A549 (cell line): ENCODE data around the gene TSPAN18. TPM values are rescaled to one million over a fixed set of nuclear protein-coding genes. Genes with fewer than 3 reads are reported as not detected.

Experiments
- ATAC-seq, 2 experiments: fragments of 200-7000 bp in 1 of 2; fragments of >200 bp in 1 of 2; cut with Nextera tagmentation in 1 of 2; cut with Tn5 transposase in 1 of 2; 3 replicates each; pipeline versions ENCODE4 v1.8.0 to v1.9.1; 2018 to 2020; ENCODE audit warnings: mild to moderate bottlenecking in 1 of 2, moderate library complexity in 1 of 2
- CTCF ChIA-PET: fragments of 300-600 bp; sonication (Branson Sonifier 250); formaldehyde crosslinking; extraction: SDS; loops from one replicate; lab custom pipeline; 2021; ENCODE audit warnings: antibody characterized with exemption, inconsistent platforms; lab: Yijun Ruan, JAX
- POLR2A ChIA-PET: fragments of 350-600 bp; formaldehyde crosslinking; extraction: SDS; loops from one replicate; lab custom pipeline; 2021; ENCODE audit warnings: antibody characterized with exemption, inconsistent platforms; lab: Yijun Ruan, JAX
- DNase-seq, 2 experiments: peaks; one replicate each; pipeline versions ENCODE4 v3.0.0 to v3.0.0-alpha.2; 2011 to 2016; ENCODE audit warnings: low read depth in 1 of 2, low spot score in 1 of 2
- FAIRE-seq: peaks from 2 replicates; lab custom pipeline; 2011; peaks lifted over from hg19 to GRCh38; lab: Jason Lieb, UNC
- H3K27ac ChIP-seq, 2 experiments: fragments of >200 bp; sonication (Bioruptor Twin); formaldehyde crosslinking; 3 replicates each; pipeline ENCODE4 v1.5.1; 2016 to 2017
- H3K4me1 ChIP-seq: fragments of >200 bp; sonication (Bioruptor Twin); formaldehyde crosslinking; 3 replicates; pipeline ENCODE4 v1.6.1; 2016
- H3K4me2 ChIP-seq: fragments of >200 bp; sonication (Bioruptor Twin); formaldehyde crosslinking; 3 replicates; pipeline ENCODE4 v1.6.1; 2016
- H3K4me3 ChIP-seq: fragments of >200 bp; sonication (Bioruptor Twin); formaldehyde crosslinking; 3 replicates; pipeline ENCODE4 v1.5.1; 2016
- H3K9me3 ChIP-seq: fragments of >200 bp; sonication (Bioruptor Twin); formaldehyde crosslinking; 3 replicates; pipeline ENCODE4 v1.6.1; 2016
- BHLHE40 ChIP-seq: IDR thresholded peaks from 2 replicates; pipeline ENCODE4 v1.6.1; 2012; ENCODE audit warnings: low read depth, low read length, inconsistent platforms
- CBX8 ChIP-seq: fragments of 200-600 bp; sonication (generic); IDR thresholded peaks from 2 replicates; pipeline ENCODE4 v1.6.1; 2016
- CHD2 ChIP-seq: fragments of 150-350 bp; IDR thresholded peaks from 2 replicates; pipeline ENCODE4 v1.6.1; 2014; ENCODE audit warnings: low read length; ENCODE audit not compliant: partially characterized antibody
- CHD4 ChIP-seq: fragments of 200-600 bp; sonication (generic); IDR thresholded peaks from 2 replicates; pipeline ENCODE4 v1.6.1; 2016; ENCODE audit warnings: antibody characterized with exemption, mild to moderate bottlenecking, borderline replicate concordance
- FOXS1 ChIP-seq: fragments of 250-450 bp; sonication (Bioruptor Pico); IDR thresholded peaks from 2 replicates; pipeline ENCODE4 v1.5.0; 2020; ENCODE audit warnings: mild to moderate bottlenecking, moderate library complexity
- GATA3 ChIP-seq: IDR thresholded peaks from 2 replicates; pipeline ENCODE4 v1.6.1; 2012; ENCODE audit warnings: borderline replicate concordance
- HDAC2 ChIP-seq: fragments of 200-600 bp; sonication (generic); IDR thresholded peaks from 2 replicates; pipeline ENCODE4 v1.6.1; 2016
- JUN ChIP-seq, 2 experiments: fragments of >200 bp; sonication (Bioruptor Twin); formaldehyde crosslinking; IDR thresholded peaks; 2 replicates in 1 of 2; 3 replicates in 1 of 2; pipeline ENCODE4 v1.6.1; 2016 to 2017
- JUNB ChIP-seq: fragments of >200 bp; sonication (Bioruptor Twin); formaldehyde crosslinking; IDR thresholded peaks from 2 replicates; pipeline ENCODE4 v1.6.1; 2016
- KDM5A ChIP-seq: fragments of 200-600 bp; sonication (generic); IDR thresholded peaks from 2 replicates; pipeline ENCODE4 v1.6.1; 2016; ENCODE audit warnings: antibody characterized with exemption, mild to moderate bottlenecking
- MAFK ChIP-seq: fragments of 450-650 bp; IDR thresholded peaks from 2 replicates; pipeline ENCODE4 v1.6.1; 2014; ENCODE audit not compliant: partially characterized antibody
- MAZ ChIP-seq: fragments of 150-350 bp; IDR thresholded peaks from 2 replicates; pipeline ENCODE4 v1.6.1; 2014; ENCODE audit warnings: antibody characterized with exemption, low read depth, low read length, borderline replicate concordance
- PHF8 ChIP-seq: fragments of 200-600 bp; sonication (generic); IDR thresholded peaks from 2 replicates; pipeline ENCODE4 v1.6.1; 2016; ENCODE audit warnings: low read depth, mild to moderate bottlenecking, antibody characterized with exemption, moderate library complexity, borderline replicate concordance
- POLR2A ChIP-seq: IDR thresholded peaks from 2 replicates; pipeline ENCODE4 v1.6.1; 2012; ENCODE audit warnings: mild to moderate bottlenecking, low read length
- POLR2AphosphoS2 ChIP-seq: conservative IDR thresholded peaks from 2 replicates; pipeline ENCODE4 v1.6.1; 2012; ENCODE audit warnings: low read length, improper control_type of control experiment, inconsistent platforms
- RFX5 ChIP-seq: fragments of 450-650 bp; IDR thresholded peaks from 2 replicates; pipeline ENCODE4 v1.7.1; 2014; ENCODE audit warnings: antibody characterized with exemption, mild to moderate bottlenecking, moderate library complexity
- TFCP2L1 ChIP-seq: fragments of 250-450 bp; sonication (Bioruptor Pico); IDR thresholded peaks from 2 replicates; pipeline ENCODE4 v1.5.0; 2021; ENCODE audit warnings: mild to moderate bottlenecking
- ZC3H11A ChIP-seq: fragments of 450-650 bp; IDR thresholded peaks from 2 replicates; pipeline ENCODE4 v1.6.1; 2014; ENCODE audit warnings: antibody characterized with exemption, mild to moderate bottlenecking
- ZFP36 ChIP-seq: fragments of 450-650 bp; IDR thresholded peaks from 2 replicates; pipeline ENCODE4 v1.6.1; 2014; ENCODE audit warnings: borderline replicate concordance; ENCODE audit not compliant: partially characterized antibody
- WGBS: methylation state at CpG from one replicate; pipeline ENCODE4 v1.1.6; 2017; ENCODE audit errors: missing lambda C conversion rate; 5-methylcytosine and 5-hydroxymethylcytosine counted together
- polyA plus RNA-seq, 4 experiments: library from polyadenylated mRNA; depleted of rRNA in 3 of 4; stranded (reverse); fragments of >200 nt; fragmentation: RNase III in 1 of 4; extraction: RNeasy Plus Mini Kit Qiagen cat#74134 plus additional on column Dnase treatment in 1 of 4; gene quantifications; 2 replicates in 3 of 4; 3 replicates in 1 of 4; pipeline ENCODE4 v1.2.3, GENCODE V29; 2011 to 2017
- TF ChIP-seq, protein P1 (sequence below): fragments of >200 bp; sonication (Bioruptor Twin); formaldehyde crosslinking; IDR thresholded peaks from 2 replicates; pipeline ENCODE4 v1.6.1; 2016
- TF ChIP-seq, protein P2 (sequence below): IDR thresholded peaks from 2 replicates; pipeline ENCODE4 v1.6.1; 2012
- TF ChIP-seq, protein P3 (sequence below): fragments of 450-650 bp; IDR thresholded peaks from 2 replicates; pipeline ENCODE4 v1.6.1; 2014; ENCODE audit warnings: antibody characterized with exemption
- TF ChIP-seq, protein P4 (sequence below): fragments of 250-450 bp; sonication (Bioruptor Pico); IDR thresholded peaks from 2 replicates; pipeline ENCODE4 v1.5.0; 2021; ENCODE audit warnings: mild to moderate bottlenecking, moderate library complexity, borderline replicate concordance
- TF ChIP-seq, protein P5 (sequence below): IDR thresholded peaks from 2 replicates; pipeline ENCODE4 v1.6.1; 2012
- TF ChIP-seq, protein P6 (sequence below): fragments of 200-600 bp; sonication (generic); IDR thresholded peaks from 2 replicates; pipeline ENCODE4 v1.6.1; 2016; ENCODE audit warnings: antibody characterized with exemption, mild to moderate bottlenecking, moderate library complexity

TSPAN18 gene
- polyA plus RNA-seq, 2 of the 4 experiments (the other 2 are of a cell fraction) = 0.81 to 4.5 TPM

DNA sequence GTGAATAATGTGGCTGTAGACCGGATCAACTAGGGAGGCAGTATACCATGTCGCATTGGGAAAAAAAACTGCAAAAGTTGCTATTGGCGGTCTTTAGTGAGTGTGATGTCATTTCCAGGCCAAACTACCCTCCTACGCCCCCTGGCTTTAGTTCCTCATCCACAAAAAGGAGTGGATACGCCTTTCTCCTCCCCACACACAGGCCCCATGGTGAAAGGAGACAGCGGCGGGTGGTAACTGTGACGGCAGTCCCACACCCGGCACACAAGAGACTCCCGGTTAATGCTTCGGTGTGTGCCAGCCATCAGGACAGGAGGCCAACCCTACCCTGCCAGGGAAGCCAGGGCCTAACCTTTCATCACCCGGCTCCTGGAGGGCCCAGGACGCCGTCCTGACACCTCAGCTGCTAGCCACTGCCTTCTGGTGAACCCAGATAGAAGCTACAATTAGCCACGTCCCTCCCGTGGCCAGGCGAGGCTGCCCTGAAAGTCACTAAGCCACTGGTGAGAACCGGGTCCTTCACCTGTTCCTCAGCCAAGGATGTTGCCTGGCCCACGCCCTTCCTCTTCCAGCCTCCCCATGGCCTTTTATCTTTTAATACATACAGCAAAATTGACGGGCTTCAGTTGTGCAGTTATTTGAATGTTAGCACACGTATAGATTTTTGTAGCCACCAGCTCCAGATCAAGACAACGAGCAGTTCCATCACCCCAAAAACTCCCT is 213.1 kb downstream of the TSPAN18 start (continued):
- TF ChIP-seq CHD4 = no peak
- TF ChIP-seq, all 56 proteins: peak for 0

DNA sequence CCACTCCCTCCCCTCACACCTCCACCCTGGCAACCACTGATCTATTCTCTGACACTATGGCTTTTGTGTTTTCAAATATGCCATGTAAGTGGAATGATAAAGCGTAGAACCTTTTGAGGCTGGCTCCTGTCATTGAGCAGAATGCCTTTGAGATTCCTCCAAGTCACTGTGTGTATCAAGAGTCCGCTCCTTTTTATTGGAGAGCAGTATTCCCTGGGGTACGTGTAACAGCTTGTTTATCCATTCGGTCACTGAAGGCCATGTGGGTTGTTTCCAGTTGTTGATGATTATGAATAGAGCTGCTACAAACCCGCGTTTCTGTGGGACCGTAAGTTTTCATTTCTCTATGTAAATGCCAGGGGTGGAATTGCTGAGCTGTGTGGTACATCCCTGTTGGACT is 213.6 kb downstream of the TSPAN18 start:
- ChIA-PET CTCF (interaction anchor here (0.8 to 24.5 kb wide), 8 partner anchors 8 to 319 kb away, joined by 3 to 1740 read pairs (median 4); partner anchors contain the start of gene TP53I11), POLR2A (no interaction called here)
- H3K27ac ChIP-seq = no peak overlapping the region
- ATAC-seq (no peak), DNase-seq (no peak)
- 0 out of 3 replicates have a peak, but pooled peaks cover 3% of the 10 kb centered on the region for H3K4me1 ChIP-seq
- 88% methylated on average over 7 of the region's 7 CpGs for WGBS
- H3K4me2 ChIP-seq = no peak overlapping the region
- TF ChIP-seq HDAC2 = no peak
- TF ChIP-seq PHF8 = no peak
- TF ChIP-seq, protein P1, sequence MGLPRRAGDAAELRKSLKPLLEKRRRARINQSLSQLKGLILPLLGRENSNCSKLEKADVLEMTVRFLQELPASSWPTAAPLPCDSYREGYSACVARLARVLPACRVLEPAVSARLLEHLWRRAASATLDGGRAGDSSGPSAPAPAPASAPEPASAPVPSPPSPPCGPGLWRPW = no peak
- TF ChIP-seq POLR2A = no peak
- TF ChIP-seq FOXS1 (CRISPR knock-in tag) = no peak
- no peak for TF ChIP-seq RFX5
- TF ChIP-seq, protein P2, sequence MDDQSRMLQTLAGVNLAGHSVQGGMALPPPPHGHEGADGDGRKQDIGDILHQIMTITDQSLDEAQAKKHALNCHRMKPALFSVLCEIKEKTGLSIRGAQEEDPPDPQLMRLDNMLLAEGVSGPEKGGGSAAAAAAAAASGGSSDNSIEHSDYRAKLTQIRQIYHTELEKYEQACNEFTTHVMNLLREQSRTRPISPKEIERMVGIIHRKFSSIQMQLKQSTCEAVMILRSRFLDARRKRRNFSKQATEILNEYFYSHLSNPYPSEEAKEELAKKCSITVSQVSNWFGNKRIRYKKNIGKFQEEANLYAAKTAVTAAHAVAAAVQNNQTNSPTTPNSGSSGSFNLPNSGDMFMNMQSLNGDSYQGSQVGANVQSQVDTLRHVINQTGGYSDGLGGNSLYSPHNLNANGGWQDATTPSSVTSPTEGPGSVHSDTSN = no peak
- TF ChIP-seq BHLHE40 = no peak
- TF ChIP-seq POLR2AphosphoS2 = no peak
- no peak for TF ChIP-seq MAZ
- TF ChIP-seq MAFK = no peak
- TF ChIP-seq, protein P3, sequence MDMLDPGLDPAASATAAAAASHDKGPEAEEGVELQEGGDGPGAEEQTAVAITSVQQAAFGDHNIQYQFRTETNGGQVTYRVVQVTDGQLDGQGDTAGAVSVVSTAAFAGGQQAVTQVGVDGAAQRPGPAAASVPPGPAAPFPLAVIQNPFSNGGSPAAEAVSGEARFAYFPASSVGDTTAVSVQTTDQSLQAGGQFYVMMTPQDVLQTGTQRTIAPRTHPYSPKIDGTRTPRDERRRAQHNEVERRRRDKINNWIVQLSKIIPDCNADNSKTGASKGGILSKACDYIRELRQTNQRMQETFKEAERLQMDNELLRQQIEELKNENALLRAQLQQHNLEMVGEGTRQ = no peak
- TF ChIP-seq, protein P4, sequence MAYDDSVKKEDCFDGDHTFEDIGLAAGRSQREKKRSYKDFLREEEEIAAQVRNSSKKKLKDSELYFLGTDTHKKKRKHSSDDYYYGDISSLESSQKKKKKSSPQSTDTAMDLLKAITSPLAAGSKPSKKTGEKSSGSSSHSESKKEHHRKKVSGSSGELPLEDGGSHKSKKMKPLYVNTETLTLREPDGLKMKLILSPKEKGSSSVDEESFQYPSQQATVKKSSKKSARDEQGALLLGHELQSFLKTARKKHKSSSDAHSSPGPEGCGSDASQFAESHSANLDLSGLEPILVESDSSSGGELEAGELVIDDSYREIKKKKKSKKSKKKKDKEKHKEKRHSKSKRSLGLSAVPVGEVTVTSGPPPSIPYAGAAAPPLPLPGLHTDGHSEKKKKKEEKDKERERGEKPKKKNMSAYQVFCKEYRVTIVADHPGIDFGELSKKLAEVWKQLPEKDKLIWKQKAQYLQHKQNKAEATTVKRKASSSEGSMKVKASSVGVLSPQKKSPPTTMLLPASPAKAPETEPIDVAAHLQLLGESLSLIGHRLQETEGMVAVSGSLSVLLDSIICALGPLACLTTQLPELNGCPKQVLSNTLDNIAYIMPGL = no peak
- TF ChIP-seq CHD4 = no peak
- no peak for TF ChIP-seq ZFP36
- no peak for TF ChIP-seq CBX8
- TF ChIP-seq, protein P5, sequence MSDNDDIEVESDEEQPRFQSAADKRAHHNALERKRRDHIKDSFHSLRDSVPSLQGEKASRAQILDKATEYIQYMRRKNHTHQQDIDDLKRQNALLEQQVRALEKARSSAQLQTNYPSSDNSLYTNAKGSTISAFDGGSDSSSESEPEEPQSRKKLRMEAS = no peak
- TF ChIP-seq, all 56 proteins: peak for 0
- FAIRE-seq = no peak
- no peaks in the 10 kb centered on the region for H3K9me3 ChIP-seq
- no peak overlapping the region for H3K4me3 ChIP-seq

DNA sequence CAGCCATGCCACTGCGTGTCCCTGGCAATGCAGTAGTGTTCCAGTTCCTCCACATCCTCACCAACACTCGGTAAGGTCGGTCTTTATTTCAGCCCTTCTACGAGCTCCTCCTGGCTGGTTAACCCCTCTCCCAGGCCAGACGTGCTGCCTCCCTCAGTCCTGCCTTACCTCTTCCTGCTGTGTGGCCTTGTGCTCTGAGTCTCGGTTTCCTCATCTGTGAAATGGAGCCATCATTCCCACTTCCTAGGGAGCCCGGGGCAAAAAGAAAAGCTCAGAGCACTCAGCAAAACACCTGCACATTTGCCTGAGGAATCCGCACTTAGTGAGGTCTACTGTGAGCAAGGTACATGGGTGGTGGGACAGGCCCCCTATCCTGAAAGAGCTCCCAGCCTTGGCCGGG is 214.1 kb downstream of the TSPAN18 start:
- H3K27ac ChIP-seq = no peak overlapping the region
- 91% methylated on average over 9 of the region's 9 CpGs for WGBS
- DNase-seq = no peak
- no peaks in the 10 kb centered on the region for H3K9me3 ChIP-seq
- no peak for ATAC-seq
- ChIA-PET CTCF (interaction anchor here (0.8 to 24.5 kb wide), 7 partner anchors 9 to 319 kb away, joined by 3 to 1740 read pairs (median 5); partner anchors contain the start of gene TP53I11), POLR2A (no interaction called here)
- no peak overlapping the region for H3K4me3 ChIP-seq
- 0 out of 3 replicates have a peak, but pooled peaks cover 3% of the 10 kb centered on the region for H3K4me1 ChIP-seq
- H3K4me2 ChIP-seq = no peak overlapping the region
- no peak for FAIRE-seq
- TF ChIP-seq CHD2 (no peak), PHF8 (no peak), TFCP2L1 (CRISPR knock-in tag) (no peak), RFX5 (no peak), JUN (IDR thresholded peaks at IDR 0.05) (no peak), ZC3H11A (no peak), KDM5A (no peak), CHD4 (no peak), GATA3 (no peak), BHLHE40 (no peak), FOXS1 (CRISPR knock-in tag) (no peak), JUNB (no peak)
- TF ChIP-seq, protein P3 = no peak
- TF ChIP-seq, protein P6, sequence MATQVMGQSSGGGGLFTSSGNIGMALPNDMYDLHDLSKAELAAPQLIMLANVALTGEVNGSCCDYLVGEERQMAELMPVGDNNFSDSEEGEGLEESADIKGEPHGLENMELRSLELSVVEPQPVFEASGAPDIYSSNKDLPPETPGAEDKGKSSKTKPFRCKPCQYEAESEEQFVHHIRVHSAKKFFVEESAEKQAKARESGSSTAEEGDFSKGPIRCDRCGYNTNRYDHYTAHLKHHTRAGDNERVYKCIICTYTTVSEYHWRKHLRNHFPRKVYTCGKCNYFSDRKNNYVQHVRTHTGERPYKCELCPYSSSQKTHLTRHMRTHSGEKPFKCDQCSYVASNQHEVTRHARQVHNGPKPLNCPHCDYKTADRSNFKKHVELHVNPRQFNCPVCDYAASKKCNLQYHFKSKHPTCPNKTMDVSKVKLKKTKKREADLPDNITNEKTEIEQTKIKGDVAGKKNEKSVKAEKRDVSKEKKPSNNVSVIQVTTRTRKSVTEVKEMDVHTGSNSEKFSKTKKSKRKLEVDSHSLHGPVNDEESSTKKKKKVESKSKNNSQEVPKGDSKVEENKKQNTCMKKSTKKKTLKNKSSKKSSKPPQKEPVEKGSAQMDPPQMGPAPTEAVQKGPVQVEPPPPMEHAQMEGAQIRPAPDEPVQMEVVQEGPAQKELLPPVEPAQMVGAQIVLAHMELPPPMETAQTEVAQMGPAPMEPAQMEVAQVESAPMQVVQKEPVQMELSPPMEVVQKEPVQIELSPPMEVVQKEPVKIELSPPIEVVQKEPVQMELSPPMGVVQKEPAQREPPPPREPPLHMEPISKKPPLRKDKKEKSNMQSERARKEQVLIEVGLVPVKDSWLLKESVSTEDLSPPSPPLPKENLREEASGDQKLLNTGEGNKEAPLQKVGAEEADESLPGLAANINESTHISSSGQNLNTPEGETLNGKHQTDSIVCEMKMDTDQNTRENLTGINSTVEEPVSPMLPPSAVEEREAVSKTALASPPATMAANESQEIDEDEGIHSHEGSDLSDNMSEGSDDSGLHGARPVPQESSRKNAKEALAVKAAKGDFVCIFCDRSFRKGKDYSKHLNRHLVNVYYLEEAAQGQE = no peak
